K562 (cell line): ENCODE results near the gene HEATR3.

ENCODE experiments used
- POLR2A ChIP-seq: fragments of 450-650 bp; conservative IDR thresholded peaks from 2 replicates; pipeline ENCODE4 v1.6.1; 2016
- SRSF3 ChIP-seq: fragments of 200-400 bp; formaldehyde crosslinking; IDR thresholded peaks from 2 replicates; pipeline ENCODE4 v1.6.1; 2016; ENCODE audit warnings: mild to moderate bottlenecking, low read length, moderate library complexity; ENCODE audit not compliant: insufficient read depth
- TFAP4 ChIP-seq: sonication (generic); formaldehyde crosslinking; IDR thresholded peaks from 2 replicates; pipeline ENCODE4 v1.8.0; 2022; ENCODE audit warnings: missing genetic modification reagents, mild to moderate bottlenecking, moderate library complexity, borderline replicate concordance
- TF ChIP-seq, protein P1 (sequence below), 3 experiments: IDR thresholded peaks in 2 of 3; conservative IDR thresholded peaks in 1 of 3; 2 replicates each; pipeline ENCODE4 v1.5.1; 2011 to 2012; ENCODE audit warnings: low read length in 3 of 3, mild to moderate bottlenecking in 3 of 3, control low read depth in 2 of 3, improper control_type of control experiment in 1 of 3, inconsistent platforms in 1 of 3, low read depth in 1 of 3, mixed read lengths in 1 of 3, moderate library complexity in 1 of 3; ENCODE audit not compliant: insufficient read depth in 2 of 3
- TF ChIP-seq, protein P2 (sequence below): sonication (generic); formaldehyde crosslinking; IDR thresholded peaks from 2 replicates; pipeline ENCODE4 v1.8.1; 2022; ENCODE audit warnings: missing genetic modification reagents

DNA sequence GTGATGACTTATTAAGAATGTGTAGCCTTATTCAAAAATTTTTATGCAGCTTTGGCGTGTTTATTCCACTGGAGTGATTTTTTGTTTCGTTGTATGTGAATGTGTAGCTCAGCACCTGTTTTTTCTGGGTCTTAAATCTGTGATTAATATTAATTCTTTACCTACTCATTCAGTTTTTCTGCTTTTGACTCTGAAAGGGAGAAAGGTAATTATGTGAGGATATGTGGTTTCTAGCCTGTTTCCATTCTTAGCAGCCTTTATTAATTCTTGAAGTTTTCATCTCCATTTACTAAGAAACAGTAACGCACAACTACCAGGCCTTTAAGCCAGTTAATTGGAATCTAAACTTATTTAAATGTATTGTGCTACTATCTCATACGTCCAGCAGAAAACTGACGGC, 7.0 kb downstream of the HEATR3 start:
- TF ChIP-seq, protein P1, sequence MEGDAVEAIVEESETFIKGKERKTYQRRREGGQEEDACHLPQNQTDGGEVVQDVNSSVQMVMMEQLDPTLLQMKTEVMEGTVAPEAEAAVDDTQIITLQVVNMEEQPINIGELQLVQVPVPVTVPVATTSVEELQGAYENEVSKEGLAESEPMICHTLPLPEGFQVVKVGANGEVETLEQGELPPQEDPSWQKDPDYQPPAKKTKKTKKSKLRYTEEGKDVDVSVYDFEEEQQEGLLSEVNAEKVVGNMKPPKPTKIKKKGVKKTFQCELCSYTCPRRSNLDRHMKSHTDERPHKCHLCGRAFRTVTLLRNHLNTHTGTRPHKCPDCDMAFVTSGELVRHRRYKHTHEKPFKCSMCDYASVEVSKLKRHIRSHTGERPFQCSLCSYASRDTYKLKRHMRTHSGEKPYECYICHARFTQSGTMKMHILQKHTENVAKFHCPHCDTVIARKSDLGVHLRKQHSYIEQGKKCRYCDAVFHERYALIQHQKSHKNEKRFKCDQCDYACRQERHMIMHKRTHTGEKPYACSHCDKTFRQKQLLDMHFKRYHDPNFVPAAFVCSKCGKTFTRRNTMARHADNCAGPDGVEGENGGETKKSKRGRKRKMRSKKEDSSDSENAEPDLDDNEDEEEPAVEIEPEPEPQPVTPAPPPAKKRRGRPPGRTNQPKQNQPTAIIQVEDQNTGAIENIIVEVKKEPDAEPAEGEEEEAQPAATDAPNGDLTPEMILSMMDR (IDR thresholded peaks at IDR 0.05 in 2 of 3, conservative IDR thresholded peaks at IDR 0.05 in 1 of 3; ENCODE audit: insufficient read depth in 2 of 3, low read depth in 1 of 3, low read length in 3 of 3): no peak
- TF ChIP-seq, protein P2, sequence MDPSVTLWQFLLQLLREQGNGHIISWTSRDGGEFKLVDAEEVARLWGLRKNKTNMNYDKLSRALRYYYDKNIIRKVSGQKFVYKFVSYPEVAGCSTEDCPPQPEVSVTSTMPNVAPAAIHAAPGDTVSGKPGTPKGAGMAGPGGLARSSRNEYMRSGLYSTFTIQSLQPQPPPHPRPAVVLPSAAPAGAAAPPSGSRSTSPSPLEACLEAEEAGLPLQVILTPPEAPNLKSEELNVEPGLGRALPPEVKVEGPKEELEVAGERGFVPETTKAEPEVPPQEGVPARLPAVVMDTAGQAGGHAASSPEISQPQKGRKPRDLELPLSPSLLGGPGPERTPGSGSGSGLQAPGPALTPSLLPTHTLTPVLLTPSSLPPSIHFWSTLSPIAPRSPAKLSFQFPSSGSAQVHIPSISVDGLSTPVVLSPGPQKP (CRISPR knock-in tag): no peak
- TF ChIP-seq SRSF3 (no peak), TFAP4 (CRISPR knock-in tag) (no peak), POLR2A (no peak)
